Caco-2 (cell line): ENCODE data around the gene YBX2. TPM values are rescaled to one million over a fixed set of nuclear protein-coding genes. Genes with fewer than 3 reads are reported as not detected.

Source experiments
- BruUV-seq: library from RNA; stranded (reverse); fragments of 400-500 nt; replicated peaks from 2 replicates; lab custom pipeline; 2021; lab: Mats Ljungman, UMichigan
- CTCF ChIA-PET: fragments of 300-600 bp; sonication (Branson Sonifier 250); formaldehyde crosslinking; loops from one replicate; lab custom pipeline; 2022; ENCODE audit warnings: antibody characterized with exemption; lab: Charles Lee
- POLR2A ChIA-PET: fragments of 300-600 bp; sonication (Branson Sonifier 250); formaldehyde crosslinking; loops from one replicate; lab custom pipeline; 2022; ENCODE audit warnings: antibody characterized with exemption; lab: Charles Lee
- DNase-seq, 2 experiments: peaks; one replicate each; pipeline versions ENCODE4 v3.0.0 to v3.0.0-alpha.2; 2020 to 2022
- H3K27me3 ChIP-seq: replicated peaks from 2 replicates; pipeline ENCODE4 v1.6.0; 2011; ENCODE audit warnings: low read length; ENCODE audit not compliant: control insufficient read depth, insufficient read depth
- H3K36me3 ChIP-seq: 2 replicates; pipeline ENCODE4 v1.5.1; 2011; ENCODE audit warnings: low read length; ENCODE audit not compliant: control insufficient read depth, insufficient read depth
- H3K4me1 ChIP-seq: fragments of 250-450 bp; sonication (Bioruptor Pico); 2 replicates; pipeline ENCODE4 v1.5.1; 2020; ENCODE audit warnings: mild to moderate bottlenecking
- H3K4me3 ChIP-seq: 2 replicates; pipeline ENCODE4 v1.5.1; 2011; ENCODE audit warnings: low read depth, mild to moderate bottlenecking, control low read depth, low read length
- H3K9me3 ChIP-seq: fragments of 250-450 bp; sonication (Bioruptor Pico); 2 replicates; pipeline ENCODE4 v1.5.1; 2020; ENCODE audit warnings: mild to moderate bottlenecking, moderate library complexity
- H3K27ac Mint-ChIP-seq: one replicate; pipeline ENCODE4 v1.8.0; 2022; ENCODE audit warnings: mixed read lengths; ENCODE audit not compliant: unreplicated experiment
- H3K27me3 Mint-ChIP-seq: one replicate; pipeline ENCODE4 v1.8.0; 2022; ENCODE audit warnings: mixed read lengths; ENCODE audit not compliant: insufficient read depth, unreplicated experiment
- H3K36me3 Mint-ChIP-seq: one replicate; pipeline ENCODE4 v1.8.0; 2022; ENCODE audit warnings: mild to moderate bottlenecking, mixed read lengths; ENCODE audit not compliant: insufficient read depth, unreplicated experiment
- H3K4me1 Mint-ChIP-seq: one replicate; pipeline ENCODE4 v1.8.0; 2022; ENCODE audit warnings: low read depth, mixed read lengths; ENCODE audit not compliant: unreplicated experiment
- H3K4me3 Mint-ChIP-seq: one replicate; pipeline ENCODE4 v1.8.0; 2022; ENCODE audit warnings: mild to moderate bottlenecking, moderate library complexity, mixed read lengths; ENCODE audit not compliant: unreplicated experiment
- H3K9me3 Mint-ChIP-seq: one replicate; pipeline ENCODE4 v1.8.0; 2022; ENCODE audit warnings: mixed read lengths; ENCODE audit not compliant: unreplicated experiment
- CTCF ChIP-seq, 2 experiments: fragments of 200-600 bp in 1 of 2; IDR thresholded peaks; 1 replicate in 1 of 2; 2 replicates in 1 of 2; pipeline versions ENCODE4 v1.5.1 to v1.8.0; 2011 to 2022; ENCODE audit warnings: antibody characterized with exemption in 1 of 2, control low read depth in 1 of 2, inconsistent platforms in 1 of 2, low read depth in 1 of 2, low read length in 1 of 2, mild to moderate bottlenecking in 1 of 2, moderate library complexity in 1 of 2; ENCODE audit not compliant: insufficient read depth in 1 of 2, severe bottlenecking in 1 of 2, unreplicated experiment in 1 of 2
- intact Hi-C: fragments of 100-400 bp; cut with micrococcal nuclease; formaldehyde crosslinking; loops from one replicate; pipeline ENCODE4 v1.10.0; 2022; ENCODE audit not compliant: unreplicated experiment
- total RNA-seq: library from RNA; stranded (reverse); gene quantifications from 2 replicates; pipeline ENCODE4 v1.2.3, GENCODE V29; 2022

The YBX2 gene
- total RNA-seq, 1 experiment from 2014 or later = 27.6 TPM

DNA sequence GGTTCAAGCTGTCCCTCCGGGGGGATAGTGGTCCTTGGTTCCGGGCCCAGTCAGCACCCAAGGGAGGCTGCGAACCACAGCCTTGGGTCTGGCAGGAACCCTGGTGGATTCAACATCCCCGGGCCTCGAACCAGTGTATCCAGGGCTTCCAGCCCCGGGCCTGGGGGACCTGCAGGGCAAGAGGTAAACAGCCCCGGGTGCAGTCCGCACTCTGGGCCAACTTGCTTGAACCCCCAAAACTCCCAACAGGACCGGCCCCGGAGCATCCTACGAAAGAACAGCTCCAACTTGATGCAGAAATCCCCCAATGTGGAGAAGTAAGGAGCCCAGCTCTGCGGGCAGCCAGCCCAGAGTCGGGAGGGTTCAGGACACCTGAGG, 36.2 kb upstream of the YBX2 start:
- no peaks in the 10 kb centered on the region for H3K27me3 ChIP-seq
- DNase-seq = no peak
- H3K4me3 ChIP-seq = peak overlapping the region; percentile 89
- 0 out of 2 replicates have a peak, but pooled peaks cover 4% of the 10 kb centered on the region for H3K4me1 ChIP-seq
- H3K4me1 Mint-ChIP-seq = peaks cover 10% of the 10 kb centered on the region
- BruUV-seq = no TSS peak
- no peak overlapping the region for H3K27ac Mint-ChIP-seq
- POLR2A ChIA-PET = no interaction called here
- H3K9me3 Mint-ChIP-seq = no peaks in the 10 kb centered on the region
- H3K9me3 ChIP-seq = no peaks in the 10 kb centered on the region
- H3K36me3 ChIP-seq = no peaks in the 10 kb centered on the region; the same call in 1 of the 2 replicates
- H3K4me3 Mint-ChIP-seq = peak overlapping the region; percentile 76
- CTCF ChIA-PET = no interaction called here
- intact Hi-C loops = no loop called here
- H3K27me3 Mint-ChIP-seq = no peaks in the 10 kb centered on the region
- no peak for TF ChIP-seq CTCF (IDR thresholded peaks at IDR 0.05; ENCODE audit: insufficient read depth in 1 of 2, low read depth in 1 of 2, low read length in 1 of 2, severe bottlenecking in 1 of 2, unreplicated experiment in 1 of 2)
- peaks cover 11% of the 10 kb centered on the region for H3K36me3 Mint-ChIP-seq

GRCh38 chr17:7329997-7330637, 35.7 kb upstream of the YBX2 start:
- Mint-ChIP-seq H3K4me1 (peaks cover 10% of the 10 kb centered on the region), H3K36me3 (peaks cover 11% of the 10 kb centered on the region), H3K4me3 (peak overlapping the region; percentile 76), H3K27ac (peak overlapping the region; percentile 48), H3K9me3 (no peaks in the 10 kb centered on the region), H3K27me3 (no peaks in the 10 kb centered on the region)
- Histone ChIP-seq H3K27me3 (no peaks in the 10 kb centered on the region), H3K36me3 (no peaks in the 10 kb centered on the region; the same call in 1 of the 2 replicates), H3K4me3 (peak overlapping the region; percentile 89), H3K4me1 (0 out of 2 replicates have a peak, but pooled peaks cover 4% of the 10 kb centered on the region), H3K9me3 (no peaks in the 10 kb centered on the region)
- BruUV-seq = no TSS peak
- POLR2A ChIA-PET = interaction anchor here (0.6 to 1.0 kb wide), 9 partner anchors 14 to 242 kb away, joined by 3 to 5 read pairs (median 4); partner anchors contain the start of genes ACADVL, DLG4, GPS2 and SLC2A4
- intact Hi-C loops = loop anchor here (2.0 kb wide), 1 partner anchor 15 kb away; the partner anchor contains the start of gene GPS2
- peak; percentile 66 to 77 for DNase-seq
- TF ChIP-seq CTCF (IDR thresholded peaks at IDR 0.05; ENCODE audit: insufficient read depth in 1 of 2, low read depth in 1 of 2, low read length in 1 of 2, severe bottlenecking in 1 of 2, unreplicated experiment in 1 of 2) = no peak
- CTCF ChIA-PET = interaction anchor here (0.9 to 1.5 kb wide), 5 partner anchors 8 to 109 kb away, joined by 3 to 5 read pairs (median 3); no protein-coding TSS in a partner anchor

DNA sequence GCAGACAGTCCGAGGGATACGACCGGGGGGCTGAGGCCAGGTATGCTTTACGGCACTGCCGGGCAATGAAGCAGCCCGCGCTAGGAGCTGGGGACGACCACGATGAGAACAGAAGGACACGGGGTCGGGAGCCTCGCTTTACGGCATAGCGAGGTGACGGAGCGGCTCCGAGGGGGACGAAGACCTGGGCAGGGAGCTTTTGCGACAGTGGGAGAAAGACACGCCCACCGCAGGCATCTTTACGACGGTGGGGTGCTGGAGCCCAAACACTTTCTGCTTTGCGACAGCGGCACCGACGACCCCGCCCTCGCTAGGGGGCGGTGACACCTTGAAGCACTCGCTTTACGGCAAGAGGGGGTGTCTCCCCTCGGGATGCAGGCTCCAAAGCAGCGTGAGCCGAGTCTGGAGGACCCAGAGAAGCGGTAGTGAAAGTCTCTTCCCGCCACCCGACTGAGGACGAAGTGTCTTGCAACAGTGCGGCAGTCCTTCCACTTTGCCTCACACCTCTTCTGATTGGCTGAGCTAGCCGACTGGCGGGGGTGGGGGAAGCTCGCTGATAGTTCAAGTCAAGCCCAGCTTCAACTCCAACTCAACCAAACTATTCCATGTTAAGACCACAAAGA, 35.0 kb upstream of the YBX2 start:
- POLR2A ChIA-PET = interaction anchor here (0.5 to 1.0 kb wide), 14 partner anchors 14 to 359 kb away, joined by 3 to 7 read pairs (median 4); partner anchors contain the start of genes ACADVL, DLG4, GPS2 and PLSCR3
- CTCF ChIA-PET = interaction anchor here (0.9 to 1.5 kb wide), 6 partner anchors 9 to 109 kb away, joined by 3 to 5 read pairs (median 3); partner anchors contain the start of gene TMEM256
- Mint-ChIP-seq H3K36me3 (peaks cover 11% of the 10 kb centered on the region), H3K4me1 (peaks cover 10% of the 10 kb centered on the region), H3K4me3 (peak overlapping the region; percentile 76), H3K27ac (peak overlapping the region; percentile 48), H3K27me3 (no peaks in the 10 kb centered on the region), H3K9me3 (no peaks in the 10 kb centered on the region)
- BruUV-seq = no TSS peak
- Histone ChIP-seq H3K36me3 (no peaks in the 10 kb centered on the region; the same call in 1 of the 2 replicates), H3K27me3 (no peaks in the 10 kb centered on the region), H3K4me1 (0 out of 2 replicates have a peak, but pooled peaks cover 4% of the 10 kb centered on the region), H3K4me3 (peak overlapping the region; percentile 89), H3K9me3 (no peaks in the 10 kb centered on the region)
- peak; percentile 93 to 97 for DNase-seq
- TF ChIP-seq CTCF (IDR thresholded peaks at IDR 0.05; ENCODE audit: insufficient read depth in 1 of 2, low read depth in 1 of 2, low read length in 1 of 2, severe bottlenecking in 1 of 2, unreplicated experiment in 1 of 2) = no peak
- intact Hi-C loops = loop anchor here (2.0 kb wide), 1 partner anchor 15 kb away; the partner anchor contains the start of gene GPS2
